ENCODE measurements around the gene EIF3A. TPM values are rescaled to one million over a fixed set of nuclear protein-coding genes. Genes with fewer than 3 reads are reported as not detected.

The EIF3A gene
- total and polyA plus RNA-seq, 2 of the 8 experiments (the other 6 are each of a cell fraction or from before 2014, with no cell fraction given) = 26.8 to 209 TPM

- H2BK15ac ChIP-seq (ENCODE audit: low read length) = no peak within 1 kb of the TSS
- H2BK20ac ChIP-seq (ENCODE audit: low read length) = no peak within 1 kb of the TSS
- WGBS, 2 experiments (ENCODE audit: extremely low coverage in 1 of 2, insufficient coverage in 1 of 2, insufficient read length in 1 of 2, insufficient replicate concordance in 2 of 2, low coverage in 1 of 2, low lambda C conversion rate in 2 of 2, missing lambda C conversion rate in 1 of 2) = 1% methylated on average over 32 of the region's 136 CpGs; no CpG with 5 or more reads in 1 of the 2 experiments
- H2BK12ac ChIP-seq (ENCODE audit: low read depth, low read length) = no peak within 1 kb of the TSS
- H4K20me1 ChIP-seq (replicated peaks in 1 of 2; ENCODE audit: control insufficient read depth in 1 of 2, insufficient read depth in 2 of 2, low read length in 2 of 2) = peaks cover 7 to 13% of the 10 kb centered on the region in 2 experiments
- H2BK120ac ChIP-seq (replicated peaks; ENCODE audit: low read depth, low read length) = no peak within 1 kb of the TSS
- FAIRE-seq = no peak
- H3K9me3 ChIP-seq (ENCODE audit: insufficient read depth in 2 of 2, low read depth in 1 of 2, low read length in 1 of 2) = no peaks in the 10 kb centered on the region
- no peak within 1 kb of the TSS for H3K23ac ChIP-seq (ENCODE audit: insufficient read length)
- H3K14ac ChIP-seq (ENCODE audit: insufficient read length) = no peak within 1 kb of the TSS
- peak within 1 kb of the TSS; percentile 39 to 62 (median 50) for H3K4me3 ChIP-seq (ENCODE audit: extremely low read depth in 1 of 4, insufficient read depth in 2 of 4, low read depth in 3 of 4, low read length in 4 of 4)
- ChIA-PET CTCF (ENCODE audit: partially characterized antibody) (no interaction called here), POLR2A (ENCODE audit: partially characterized antibody) (interaction anchor here (0.7 to 4.7 kb wide), 12 partner anchors 8 to 294 kb away, joined by 3 to 30 read pairs (median 4); partner anchors contain the start of genes CACUL1, DENND10 and EIF3A)
- peak within 1 kb of the TSS in 2 of 4 experiments; percentile 11 to 40; a peak in 2 of 7 replicates for H3K9ac ChIP-seq (replicated peaks in 1 of 4; ENCODE audit: extremely low read depth in 1 of 4, low read depth in 3 of 4, low read length in 3 of 4)
- H3K79me2 ChIP-seq (ENCODE audit: control insufficient read depth in 1 of 2, insufficient read depth in 2 of 2, low read length in 2 of 2) = no peaks in the 10 kb centered on the region
- H3K79me1 ChIP-seq (ENCODE audit: low read depth, low read length) = no peaks in the 10 kb centered on the region; the same call in 1 of the 2 replicates
- H2BK5ac ChIP-seq (ENCODE audit: low read depth, low read length) = no peak within 1 kb of the TSS
- H4K91ac ChIP-seq (replicated peaks; ENCODE audit: insufficient read length, low read length) = no peak within 1 kb of the TSS
- TF ChIP-seq POLR2A (IDR thresholded peaks at IDR 0.05; ENCODE audit: control extremely low read depth in 1 of 2, low read depth in 2 of 2, low read length in 2 of 2) = peak in 1 of 2 experiments; percentile 74; a peak in 1 of 3 replicates
- no peak for TF ChIP-seq CBX8 (IDR thresholded peaks at IDR 0.05; ENCODE audit: borderline replicate concordance, low read depth, low read length)
- peak; percentile 92 for TF ChIP-seq KDM4A (IDR thresholded peaks at IDR 0.05; ENCODE audit: low read depth, low read length, severe bottlenecking)
- TF ChIP-seq E2F6 (IDR thresholded peaks at IDR 0.05) = peak; percentile 6; the same call in 1 of the 2 replicates
- peak; percentile 61; the same call in 1 of the 2 replicates for TF ChIP-seq PHF8 (conservative IDR thresholded peaks at IDR 0.05; ENCODE audit: low read depth, low read length)
- TF ChIP-seq JUN (IDR thresholded peaks at IDR 0.05; ENCODE audit: low read depth, low read length) = no peak
- no peak for TF ChIP-seq YY1 (IDR thresholded peaks at IDR 0.05; ENCODE audit: low read depth, low read length)
- peak within 1 kb of the TSS; percentile 63; the same call in 1 of the 2 replicates for H2AFZ ChIP-seq (ENCODE audit: low read length)
- no peak within 1 kb of the TSS for H3K27ac ChIP-seq (ENCODE audit: low read depth, low read length)
- no peak within 1 kb of the TSS for H4K5ac ChIP-seq (ENCODE audit: insufficient read length, low read depth, low read length)
- H4K8ac ChIP-seq (ENCODE audit: extremely low read depth, insufficient read depth, low read length) = peak within 1 kb of the TSS; percentile 86
- H3K36me3 ChIP-seq (ENCODE audit: control insufficient read depth in 2 of 4, insufficient read depth in 4 of 4, low read length in 3 of 4) = peaks cover 3 to 17% (median 11%) of the 10 kb centered on the region in 4 experiments; a peak in 6 of 8 replicates
- no peak within 1 kb of the TSS for H2AK5ac ChIP-seq (ENCODE audit: low read depth, low read length)
- peaks cover 9% of the 10 kb centered on the region for H3K23me2 ChIP-seq (ENCODE audit: low read depth, low read length)
- peak in 1 of 2 experiments; percentile 80 for DNase-seq (ENCODE audit: low read depth in 1 of 2, low spot score in 2 of 2)
- H3K27me3 ChIP-seq (replicated peaks in 1 of 4; ENCODE audit: control insufficient read depth in 3 of 4, extremely low read depth in 1 of 4, insufficient read depth in 3 of 4, low read length in 3 of 4) = no peaks in the 10 kb centered on the region
- no peak within 1 kb of the TSS for H3K18ac ChIP-seq (ENCODE audit: extremely low read depth, low read length)
- no peak within 1 kb of the TSS for H3K4ac ChIP-seq (replicated peaks; ENCODE audit: insufficient read length, low read depth, low read length)
- H3K4me2 ChIP-seq (ENCODE audit: insufficient read depth in 1 of 2, low read depth in 2 of 2, low read length in 2 of 2) = peak within 1 kb of the TSS; percentile 68 to 75
- H3K56ac ChIP-seq (replicated peaks; ENCODE audit: insufficient read length, low read depth, low read length) = no peak within 1 kb of the TSS
- H3K4me1 ChIP-seq (replicated peaks in 1 of 4; ENCODE audit: control insufficient read depth in 3 of 4, insufficient read depth in 4 of 4, low read length in 3 of 4) = peaks cover 0 to 3% (median 1%) of the 10 kb centered on the region in 4 experiments; a peak in 4 of 7 replicates
Observed at GRCh38 chr10:119029613-119030420, 50.8 kb downstream of the EIF3A start, which contains the start of gene NANOS1. NANOS1 (plus strand) TSS chr10:119029714; CDS start chr10:119029802, 88 bp downstream.
